Trophoblast cell (in vitro differentiated cells and primary cell): ENCODE results near the gene NOS1AP.
A peak's percentile ranks its signal among the peaks of the same experiment; 100 is the strongest.

Experiments used
- DNase-seq, 2 donors: peaks; one replicate each; pipeline ENCODE4 v3.0.0-alpha.2; 2016
- H2AFZ ChIP-seq: 2 replicates; pipeline ENCODE4 v1.6.1; 2013; ENCODE audit warnings: low read length, moderate library complexity, mild to moderate bottlenecking; ENCODE audit not compliant: insufficient read depth, poor library complexity
- H2AK5ac ChIP-seq: 2 replicates; pipeline ENCODE4 v1.6.1; 2013; ENCODE audit warnings: mild to moderate bottlenecking, low read length
- H2BK120ac ChIP-seq: 2 replicates; pipeline ENCODE4 v1.6.1; 2013; ENCODE audit warnings: low read length, mild to moderate bottlenecking, moderate library complexity; ENCODE audit not compliant: insufficient read depth, poor library complexity
- H2BK12ac ChIP-seq: 2 replicates; pipeline ENCODE4 v1.6.1; 2013; ENCODE audit warnings: mild to moderate bottlenecking, low read length, moderate library complexity
- H2BK5ac ChIP-seq: 2 replicates; pipeline ENCODE4 v1.6.1; 2013; ENCODE audit warnings: low read length, low read depth, moderate library complexity, mild to moderate bottlenecking; ENCODE audit not compliant: poor library complexity
- H3K14ac ChIP-seq: 2 replicates; pipeline ENCODE4 v1.6.1; 2013; ENCODE audit warnings: mild to moderate bottlenecking, low read length
- H3K18ac ChIP-seq: 2 replicates; pipeline ENCODE4 v1.6.1; 2013; ENCODE audit warnings: mild to moderate bottlenecking, low read length
- H3K23ac ChIP-seq: 2 replicates; pipeline ENCODE4 v1.6.1; 2013; ENCODE audit warnings: low read length
- H3K27ac ChIP-seq: 2 replicates; pipeline ENCODE4 v1.5.1; 2013; ENCODE audit warnings: low read depth, mild to moderate bottlenecking, inconsistent platforms, low read length, moderate library complexity
- H3K27me3 ChIP-seq: 2 replicates; pipeline ENCODE4 v1.6.1; 2013; ENCODE audit warnings: inconsistent platforms, mild to moderate bottlenecking, low read length, moderate library complexity; ENCODE audit not compliant: insufficient read depth
- H3K36me3 ChIP-seq, 2 experiments: 1 replicate in 1 of 2; 2 replicates in 1 of 2; pipeline ENCODE4 v1.6.1; 2013; ENCODE audit warnings: low read length in 2 of 2, mild to moderate bottlenecking in 2 of 2, moderate library complexity in 1 of 2; ENCODE audit not compliant: insufficient read depth in 2 of 2, control insufficient read depth in 1 of 2
- H3K4ac ChIP-seq: 2 replicates; pipeline ENCODE4 v1.6.1; 2013; ENCODE audit warnings: low read depth, mild to moderate bottlenecking, low read length, moderate library complexity
- H3K4me1 ChIP-seq, 2 experiments: 1 replicate in 1 of 2; 2 replicates in 1 of 2; pipeline ENCODE4 v1.6.1; 2013; ENCODE audit warnings: low read length in 2 of 2, mild to moderate bottlenecking in 2 of 2, moderate library complexity in 1 of 2; ENCODE audit not compliant: insufficient read depth in 2 of 2, control insufficient read depth in 1 of 2
- H3K4me2 ChIP-seq: 2 replicates; pipeline ENCODE4 v1.6.1; 2013; ENCODE audit warnings: inconsistent platforms, mild to moderate bottlenecking, low read length, moderate library complexity
- H3K4me3 ChIP-seq: 2 replicates; pipeline ENCODE4 v1.5.1; 2013; ENCODE audit warnings: mild to moderate bottlenecking, low read depth, low read length, inconsistent platforms
- H3K79me1 ChIP-seq: one replicate; pipeline ENCODE4 v1.6.1; 2013; ENCODE audit warnings: low read length
- H3K79me2 ChIP-seq: 2 replicates; pipeline ENCODE4 v1.6.1; 2013; ENCODE audit warnings: low read length, mild to moderate bottlenecking; ENCODE audit not compliant: control insufficient read depth, insufficient read depth, poor library complexity
- H3K9ac ChIP-seq: 2 replicates; pipeline ENCODE4 v1.6.1; 2013; ENCODE audit warnings: mild to moderate bottlenecking, low read length
- H3K9me3 ChIP-seq: 2 replicates; pipeline ENCODE4 v1.6.1; 2013; ENCODE audit warnings: low read depth, mild to moderate bottlenecking, control low read depth, inconsistent platforms, low read length; ENCODE audit not compliant: insufficient read depth
- H4K12ac ChIP-seq: 2 replicates; pipeline ENCODE4 v1.6.1; 2013; ENCODE audit warnings: low read depth, mild to moderate bottlenecking, low read length, moderate library complexity
- H4K8ac ChIP-seq: 2 replicates; pipeline ENCODE4 v1.6.1; 2013; ENCODE audit warnings: low read depth, mild to moderate bottlenecking, low read length, moderate library complexity
- H4K91ac ChIP-seq: one replicate; pipeline ENCODE4 v1.6.1; 2013; ENCODE audit warnings: low read depth, mild to moderate bottlenecking, low read length, moderate library complexity
- WGBS: extraction: QIAGEN DNeasy Blood & Tissue Kit; methylation state at CpG from one replicate; pipeline ENCODE4 v1.1.7; 2013; ENCODE audit warnings: missing lambda C conversion rate; ENCODE audit not compliant: insufficient read length, insufficient coverage; ENCODE audit errors: extremely low coverage; 5-methylcytosine and 5-hydroxymethylcytosine counted together

NOS1AP gene

GRCh38 chr1:162142968-162143367, 73.5 kb downstream of the NOS1AP start:
- Histone ChIP-seq H3K4me2 (no peak overlapping the region), H2AK5ac (no peak overlapping the region), H4K91ac (no peak overlapping the region), H2BK12ac (no peak overlapping the region), H3K9ac (no peak overlapping the region), H3K79me2 (no peaks in the 10 kb centered on the region), H3K9me3 (no peaks in the 10 kb centered on the region), H4K8ac (no peak overlapping the region), H3K4me1 (peaks cover 6 to 17% of the 10 kb centered on the region in 2 experiments), H3K14ac (no peak overlapping the region), H3K79me1 (peaks cover 2% of the 10 kb centered on the region), H3K4ac (no peak overlapping the region), H3K18ac (no peak overlapping the region), H3K27ac (no peak overlapping the region), H2BK5ac (no peak overlapping the region), H3K4me3 (no peak overlapping the region), H2AFZ (no peak overlapping the region), H3K36me3 (no peaks in the 10 kb centered on the region), H3K27me3 (no peaks in the 10 kb centered on the region), H3K23ac (no peak overlapping the region), H2BK120ac (no peak overlapping the region), H4K12ac (no peak overlapping the region)
- WGBS, result no CpG with 5 or more reads among the region's 3 CpGs
- no peak for DNase-seq

GRCh38 chr1:162144268-162144667, 74.8 kb downstream of the NOS1AP start:
- no peak overlapping the region for H2AK5ac ChIP-seq
- H2BK5ac ChIP-seq, result no peak overlapping the region
- H2BK120ac ChIP-seq, result no peak overlapping the region
- H3K18ac ChIP-seq, result no peak overlapping the region
- no peak overlapping the region for H3K4me3 ChIP-seq
- H3K36me3 ChIP-seq, result no peaks in the 10 kb centered on the region
- no peak overlapping the region for H4K12ac ChIP-seq
- no peak overlapping the region for H3K14ac ChIP-seq
- no peak overlapping the region for H3K23ac ChIP-seq
- H3K27me3 ChIP-seq, result no peaks in the 10 kb centered on the region
- H3K4me2 ChIP-seq, result no peak overlapping the region
- no peak for DNase-seq
- peaks cover 2% of the 10 kb centered on the region for H3K79me1 ChIP-seq
- H2AFZ ChIP-seq, result no peak overlapping the region
- H3K27ac ChIP-seq, result no peak overlapping the region
- H4K91ac ChIP-seq, result no peak overlapping the region
- no peak overlapping the region for H2BK12ac ChIP-seq
- H3K4me1 ChIP-seq, result peaks cover 6 to 14% of the 10 kb centered on the region in 2 experiments
- WGBS, result no CpG with 5 or more reads among the region's 3 CpGs
- H4K8ac ChIP-seq, result no peak overlapping the region
- no peak overlapping the region for H3K9ac ChIP-seq
- no peaks in the 10 kb centered on the region for H3K79me2 ChIP-seq
- H3K4ac ChIP-seq, result no peak overlapping the region
- no peaks in the 10 kb centered on the region for H3K9me3 ChIP-seq

DNA sequence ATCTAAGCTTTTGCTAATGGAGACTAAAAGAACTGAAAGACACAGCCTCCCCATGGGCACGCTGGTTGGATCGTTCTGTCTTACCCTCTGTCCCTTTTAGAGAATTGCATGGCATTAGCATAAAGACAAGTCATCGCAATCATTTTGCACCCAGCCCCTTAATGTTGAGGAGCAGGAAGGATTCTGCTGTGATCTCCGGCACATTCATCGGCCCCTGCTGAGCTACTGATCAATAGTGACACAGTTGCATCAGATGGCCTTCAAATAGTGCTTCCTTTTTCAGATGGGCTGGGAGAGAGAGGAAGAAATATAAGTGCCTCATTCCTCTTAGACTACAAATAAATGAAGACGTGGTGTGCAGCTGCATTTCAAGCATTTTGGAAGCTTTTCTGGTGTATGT, 75.4 kb downstream of the NOS1AP start:
- Histone ChIP-seq H3K9me3 (no peaks in the 10 kb centered on the region), H3K23ac (no peak overlapping the region), H3K27me3 (no peaks in the 10 kb centered on the region), H2AK5ac (no peak overlapping the region), H4K91ac (no peak overlapping the region), H3K4me2 (no peak overlapping the region), H3K27ac (no peak overlapping the region), H3K4me1 (peaks cover 6 to 14% of the 10 kb centered on the region in 2 experiments), H3K4me3 (no peak overlapping the region), H4K8ac (no peak overlapping the region), H2BK5ac (no peak overlapping the region), H3K4ac (no peak overlapping the region), H3K36me3 (no peaks in the 10 kb centered on the region), H3K79me1 (peaks cover 2% of the 10 kb centered on the region), H3K79me2 (no peaks in the 10 kb centered on the region), H3K14ac (no peak overlapping the region), H2BK120ac (no peak overlapping the region), H2BK12ac (no peak overlapping the region), H4K12ac (no peak overlapping the region), H3K9ac (no peak overlapping the region), H2AFZ (no peak overlapping the region), H3K18ac (no peak overlapping the region)
- no peak for DNase-seq
- WGBS, result no CpG with 5 or more reads among the region's 6 CpGs

DNA sequence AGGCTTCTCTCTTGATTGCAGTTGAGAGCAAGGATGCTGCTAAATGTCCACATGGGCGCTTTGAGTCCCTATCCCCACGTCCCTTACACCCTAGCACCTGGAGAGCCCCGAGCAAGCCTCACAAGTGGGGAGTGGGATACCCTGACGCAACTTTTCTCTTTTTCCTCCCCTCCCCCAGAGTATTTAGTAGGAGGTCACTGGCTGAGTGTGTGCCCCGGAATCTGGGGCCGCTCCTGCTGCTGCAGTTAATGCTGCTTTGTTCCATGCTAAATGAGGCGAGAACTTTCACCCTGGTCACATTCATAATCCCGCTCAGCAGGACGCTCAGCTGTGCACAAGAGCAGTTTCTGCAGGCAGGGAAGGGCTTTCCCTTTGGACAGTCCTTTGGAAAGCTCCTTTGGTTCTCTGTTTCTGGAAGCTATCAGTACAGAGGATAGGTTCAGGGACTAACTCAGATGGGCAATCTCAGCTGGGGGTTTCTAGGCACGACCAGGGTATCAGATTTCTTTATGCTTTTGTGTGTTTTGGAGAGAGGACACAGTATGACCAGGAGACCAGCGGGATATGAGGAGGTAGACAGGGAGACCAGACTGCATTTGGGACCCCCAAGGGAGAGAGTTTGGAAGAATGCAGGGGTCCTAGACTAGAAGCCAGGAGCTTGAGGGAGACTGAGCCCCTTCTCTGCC, 75.9 kb downstream of the NOS1AP start:
- H4K12ac ChIP-seq, result no peak overlapping the region
- no peak overlapping the region for H2BK12ac ChIP-seq
- H3K23ac ChIP-seq, result no peak overlapping the region
- no peak overlapping the region for H2AFZ ChIP-seq
- H3K4me2 ChIP-seq, result no peak overlapping the region
- no peak overlapping the region for H2AK5ac ChIP-seq
- H3K9me3 ChIP-seq, result no peaks in the 10 kb centered on the region
- H3K27me3 ChIP-seq, result no peaks in the 10 kb centered on the region
- peaks cover 6 to 14% of the 10 kb centered on the region in 2 experiments for H3K4me1 ChIP-seq
- no peak overlapping the region for H3K9ac ChIP-seq
- H3K79me1 ChIP-seq, result peaks cover 2% of the 10 kb centered on the region
- H4K91ac ChIP-seq, result peak overlapping the region; percentile 3
- H3K4ac ChIP-seq, result no peak overlapping the region
- no peak overlapping the region for H3K18ac ChIP-seq
- H3K79me2 ChIP-seq, result no peaks in the 10 kb centered on the region
- H3K27ac ChIP-seq, result no peak overlapping the region
- no peak overlapping the region for H2BK120ac ChIP-seq
- no peak overlapping the region for H4K8ac ChIP-seq
- H3K4me3 ChIP-seq, result no peak overlapping the region
- H3K36me3 ChIP-seq, result no peaks in the 10 kb centered on the region
- WGBS, result no CpG with 5 or more reads among the region's 11 CpGs
- H3K14ac ChIP-seq, result no peak overlapping the region
- H2BK5ac ChIP-seq, result no peak overlapping the region
- DNase-seq, result no peak
